ENCODE measurements around the gene MMP10.
"Not testable (repeated sequence)": the region's sequence is repeated elsewhere in the genome, so short reads cannot be mapped to it uniquely, and the experiment has no call there.

Gene MMP10

DNA sequence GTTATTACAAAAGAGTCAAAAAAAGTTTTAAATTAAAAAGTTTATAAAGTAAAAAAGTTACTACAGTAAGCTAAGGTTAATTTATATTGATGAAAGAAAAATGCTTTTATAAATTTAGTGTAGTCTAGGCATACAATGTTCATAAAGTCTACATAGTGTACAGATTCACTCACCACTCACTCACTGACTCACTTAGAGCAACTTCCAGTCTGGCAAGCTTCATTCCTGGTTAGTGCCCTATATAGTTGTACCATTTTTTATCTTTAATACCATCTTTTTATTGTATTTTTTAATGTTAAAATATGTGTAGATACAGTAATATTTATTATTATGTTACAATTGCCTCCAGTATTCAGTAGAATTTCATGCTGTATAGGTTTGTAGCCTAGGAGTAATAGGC, 2.6 kb upstream of the MMP10 start:
- DNase-seq: no peak

DNA sequence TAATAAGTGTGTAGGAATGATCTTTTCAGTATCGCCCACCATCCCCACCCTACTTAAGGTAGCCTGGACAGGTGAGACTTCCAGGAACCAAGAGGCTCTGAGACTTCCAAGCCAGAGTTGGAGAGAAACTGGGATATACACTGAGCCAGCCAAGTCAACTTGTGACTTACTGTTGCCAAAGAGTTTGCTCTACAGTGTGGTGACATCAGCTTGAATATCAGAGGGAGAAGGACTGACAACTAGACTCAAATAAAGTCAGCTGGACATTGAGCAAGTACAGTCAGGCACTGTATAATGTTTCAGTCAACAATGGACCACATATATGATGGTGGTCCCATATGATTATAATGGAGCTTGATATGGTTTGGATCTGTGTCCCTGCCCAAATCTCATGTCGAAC, 1.2 kb upstream of the MMP10 start:
- no peak for DNase-seq

DNA sequence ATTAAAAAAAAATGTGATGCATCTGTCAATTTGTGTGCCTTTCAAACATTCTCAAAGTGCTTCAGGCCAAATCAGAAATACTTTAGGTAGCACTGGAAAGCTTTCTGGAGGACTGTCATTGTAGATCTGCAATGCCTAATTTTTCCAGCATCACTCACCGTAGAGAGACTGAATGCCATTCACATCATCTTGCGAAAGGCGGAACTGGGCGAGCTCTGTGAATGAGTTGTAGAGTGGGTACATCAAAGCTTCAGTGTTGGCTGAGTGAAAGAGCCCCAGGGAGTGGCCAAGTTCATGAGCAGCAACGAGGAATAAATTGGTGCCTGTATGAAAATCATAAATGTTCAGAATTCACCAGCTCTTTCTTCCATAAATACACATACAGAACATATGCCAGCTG, 4.0 kb downstream of the MMP10 start:
- DNase-seq: no peak

DNA sequence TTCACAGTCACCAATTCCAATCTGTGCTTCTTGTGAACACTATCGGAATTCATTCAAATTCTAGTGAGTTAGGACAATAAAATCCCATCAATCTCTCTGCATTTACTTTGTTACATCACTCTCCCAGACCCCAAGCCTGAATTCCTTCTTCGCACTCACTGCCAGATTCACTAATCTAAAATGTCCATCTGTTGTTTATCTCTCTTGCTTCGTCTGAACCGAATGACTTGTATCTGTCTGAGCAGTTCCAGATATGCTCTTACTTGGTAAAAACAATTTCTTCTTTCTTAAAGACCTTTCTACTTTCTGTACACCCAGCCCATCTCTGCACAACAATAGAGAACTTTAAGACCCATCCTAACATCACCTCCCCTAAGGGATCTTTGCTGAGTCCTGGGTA, 7.0 kb downstream of the MMP10 start:
- DNase-seq: no peak

DNA sequence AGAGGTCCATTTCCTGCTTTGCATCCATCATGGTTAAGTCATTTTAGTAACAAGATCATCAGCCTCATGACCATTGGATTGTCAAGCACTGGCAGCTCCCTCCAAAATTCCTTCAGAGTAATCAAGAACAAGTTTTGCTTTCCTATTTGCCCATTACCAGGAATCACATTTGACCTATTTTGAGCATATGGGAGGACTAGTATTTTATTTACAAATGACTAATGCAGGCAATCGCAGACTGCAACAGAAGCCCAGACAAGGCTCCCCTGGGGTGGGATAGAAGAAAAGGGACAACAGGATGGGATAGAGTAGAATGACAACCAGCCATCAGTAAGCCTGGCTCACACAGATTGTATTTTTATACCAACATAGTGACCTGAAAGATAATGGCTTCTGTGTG, 9.1 kb downstream of the MMP10 start:
- no peak for DNase-seq

DNA sequence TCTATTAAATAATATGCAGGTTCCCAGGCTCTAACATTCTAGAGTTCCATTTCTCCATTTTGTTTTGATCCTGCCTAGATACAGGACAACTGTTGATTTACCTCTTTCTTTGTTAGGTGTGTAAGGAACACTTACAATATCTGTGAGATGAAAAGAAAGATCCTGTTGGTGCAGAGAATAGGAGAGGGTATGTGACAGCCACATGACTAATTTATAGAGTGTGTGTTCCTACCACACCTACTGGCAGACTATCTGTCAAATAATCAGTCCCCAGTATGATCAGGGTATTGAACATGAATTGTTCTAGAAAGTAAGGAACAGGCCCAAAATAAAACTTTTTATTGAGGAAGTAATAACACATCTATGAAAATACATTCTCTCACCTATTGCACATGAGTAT, 10.2 kb downstream of the MMP10 start:
- DNase-seq: no peak

DNA sequence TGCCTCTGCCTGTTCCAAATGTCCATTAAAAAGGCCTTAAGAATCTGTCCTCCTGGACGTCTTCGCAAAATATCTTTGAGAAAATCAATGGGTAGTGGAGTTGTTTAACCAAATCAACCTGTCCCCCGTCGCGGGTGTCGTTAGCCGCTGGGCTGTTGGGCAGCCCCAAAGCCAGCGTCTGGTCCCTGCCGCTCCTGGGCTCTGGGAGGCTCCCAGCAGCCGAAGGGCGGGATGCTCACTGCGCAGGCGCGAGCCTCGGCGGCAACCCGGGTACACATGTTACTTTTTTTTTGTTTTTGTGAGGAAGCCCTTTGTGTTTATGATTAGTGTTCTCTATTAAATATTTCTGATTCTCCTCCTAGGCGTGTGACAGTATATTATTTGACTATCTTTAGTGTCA, 12.6 kb downstream of the MMP10 start:
- no peak for DNase-seq

DNA sequence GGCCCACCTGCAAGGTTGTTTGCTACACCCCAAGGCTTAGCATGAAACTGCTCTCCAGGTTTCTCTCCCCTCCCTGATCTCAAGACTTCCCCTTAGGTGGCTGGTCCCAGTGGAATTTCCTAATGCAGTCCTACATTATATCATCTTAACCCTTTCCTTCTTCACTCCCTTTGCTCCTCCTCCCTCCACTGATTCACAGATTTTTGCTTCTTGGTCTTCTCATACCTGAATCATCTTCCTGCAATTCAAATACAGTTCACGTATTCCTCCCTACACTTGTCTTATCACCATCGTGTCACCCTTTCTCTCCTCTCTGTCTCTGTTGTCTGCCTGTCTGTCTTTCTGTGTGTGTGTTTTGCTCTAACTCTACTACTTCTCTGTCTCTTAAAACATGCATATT, 17.0 kb downstream of the MMP10 start:
- no peak for DNase-seq

DNA sequence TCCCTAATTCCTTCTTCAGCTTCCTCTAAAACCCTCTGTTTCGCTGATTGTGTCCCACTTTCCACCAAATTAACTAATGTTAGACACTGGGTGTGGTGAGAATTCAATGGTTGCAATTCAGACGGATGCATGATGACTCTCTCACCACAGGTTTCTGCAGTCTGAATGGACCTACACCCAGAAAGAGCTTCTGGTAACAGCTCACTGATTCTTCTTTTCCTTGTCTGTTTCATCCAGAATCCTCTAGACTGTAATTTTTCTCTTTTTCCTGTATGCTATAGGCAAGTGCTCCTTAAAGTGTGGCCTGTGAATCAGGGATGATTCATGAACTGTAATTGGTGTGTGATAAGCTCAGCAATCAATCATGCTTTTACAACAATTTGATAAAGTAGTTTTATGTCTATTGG, 18.1 kb downstream of the MMP10 start:
- DNase-seq: no peak

DNA sequence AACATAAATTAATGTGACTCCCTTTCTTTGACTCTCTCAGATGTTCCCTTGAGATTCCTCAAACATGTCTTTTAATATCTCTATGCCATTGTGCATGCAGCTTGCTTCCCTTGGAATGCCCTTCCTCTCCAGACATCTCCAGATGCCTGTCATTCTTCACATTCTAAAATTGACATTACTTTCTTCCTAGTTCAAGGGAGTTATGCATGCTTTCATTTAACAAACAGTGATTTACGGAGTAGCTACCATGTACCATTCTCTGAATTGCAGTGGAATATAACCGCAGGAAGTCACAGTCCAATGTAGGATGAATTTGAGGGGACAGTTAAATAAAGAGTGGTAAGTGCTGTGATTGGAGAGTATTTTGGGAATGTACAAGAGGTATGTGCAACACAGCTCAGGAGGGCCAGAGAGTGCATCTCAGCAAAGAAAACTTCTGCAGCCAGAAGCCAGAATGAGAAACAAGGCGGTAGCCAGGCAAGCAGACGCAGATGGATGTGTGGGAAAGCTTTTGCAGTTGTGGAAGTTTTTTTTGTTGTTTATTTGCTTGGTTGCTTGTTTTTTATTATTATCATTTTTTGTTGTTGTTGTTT, 18.7 kb downstream of the MMP10 start:
- DNase-seq: no peak

DNA sequence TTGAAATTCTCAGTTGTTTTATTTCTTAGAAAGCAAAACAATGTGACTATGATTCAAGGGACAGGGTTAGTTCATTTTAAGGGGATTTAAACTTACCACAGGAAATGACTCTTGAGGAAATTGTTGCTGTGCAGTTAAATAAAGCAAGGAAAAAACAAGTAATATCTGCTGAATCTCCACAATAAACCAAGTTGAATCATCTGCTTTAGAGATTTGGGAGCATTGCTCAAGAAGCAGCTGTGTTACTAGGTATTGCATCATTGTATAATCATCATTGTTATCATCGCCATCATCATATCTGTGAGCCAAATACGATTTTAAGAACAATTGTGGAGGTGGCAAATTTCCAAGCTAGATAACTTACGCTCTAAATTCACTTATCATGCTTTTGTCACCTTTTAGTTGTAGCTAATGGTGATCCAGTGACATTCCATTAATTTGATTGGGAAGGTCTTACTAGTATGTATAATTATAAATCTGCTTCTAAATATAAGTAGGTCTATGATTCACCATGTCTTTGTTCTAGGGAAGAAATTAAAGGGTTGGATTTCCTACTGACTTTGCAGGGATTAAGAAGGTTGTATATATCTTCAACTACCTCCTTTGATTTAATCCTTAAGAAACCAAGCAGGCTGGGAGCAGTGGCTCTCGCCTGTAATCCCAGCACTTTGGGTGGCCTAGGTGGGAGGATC, 19.9 kb downstream of the MMP10 start:
- DNase-seq: no peak

DNA sequence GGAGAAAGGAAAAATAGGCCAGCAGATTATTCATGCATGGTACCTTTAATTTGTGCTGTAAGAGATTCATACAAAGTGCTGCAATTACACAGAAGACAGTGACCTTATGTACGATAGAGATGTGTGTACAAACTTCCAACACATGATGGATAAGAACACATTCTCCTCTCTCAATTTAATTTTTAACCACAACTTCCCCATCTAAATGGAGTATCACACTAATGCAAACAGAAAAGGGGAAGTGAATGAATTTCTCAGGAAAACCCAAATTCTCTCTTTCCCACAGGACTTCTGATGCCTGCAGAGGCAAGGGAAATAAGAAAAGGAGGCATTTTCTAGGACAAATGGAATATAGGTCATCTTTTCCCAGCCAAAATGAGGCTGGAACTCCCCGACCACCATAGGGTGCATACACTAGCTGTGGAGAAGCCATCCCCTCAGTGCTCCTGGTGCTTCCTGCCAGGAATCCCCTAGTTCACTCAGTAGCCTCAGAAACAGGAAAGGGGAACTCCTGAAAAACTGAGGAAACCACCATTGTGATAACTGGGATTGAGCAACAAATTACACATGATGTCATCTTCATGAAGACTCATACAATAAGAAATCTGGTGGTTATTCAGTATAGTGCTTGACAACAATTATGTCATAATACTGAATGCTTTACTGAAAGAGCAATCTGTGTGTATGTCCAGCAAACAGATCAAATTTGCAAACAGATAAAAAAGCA, 22.4 kb downstream of the MMP10 start:
- DNase-seq: no peak

DNA sequence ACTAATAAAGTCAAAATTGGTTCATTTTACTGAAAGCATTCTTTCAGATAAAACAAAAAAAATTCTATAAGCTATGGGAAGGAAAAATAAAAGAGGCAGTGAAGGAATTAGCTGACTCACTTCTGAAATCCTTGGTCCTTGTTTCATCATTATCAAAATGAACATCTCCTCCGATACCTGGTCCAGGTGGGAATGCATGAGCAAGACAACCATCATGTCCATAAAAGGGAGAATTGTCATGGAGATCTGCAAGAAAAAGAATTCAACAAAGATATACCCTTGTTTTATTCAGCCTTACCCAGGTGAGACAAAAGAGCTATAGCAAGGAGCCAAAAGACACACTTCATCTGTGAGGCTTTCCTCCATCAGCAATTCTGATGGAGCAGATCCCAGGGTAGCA, 27.2 kb downstream of the MMP10 start:
- no peak for DNase-seq

DNA sequence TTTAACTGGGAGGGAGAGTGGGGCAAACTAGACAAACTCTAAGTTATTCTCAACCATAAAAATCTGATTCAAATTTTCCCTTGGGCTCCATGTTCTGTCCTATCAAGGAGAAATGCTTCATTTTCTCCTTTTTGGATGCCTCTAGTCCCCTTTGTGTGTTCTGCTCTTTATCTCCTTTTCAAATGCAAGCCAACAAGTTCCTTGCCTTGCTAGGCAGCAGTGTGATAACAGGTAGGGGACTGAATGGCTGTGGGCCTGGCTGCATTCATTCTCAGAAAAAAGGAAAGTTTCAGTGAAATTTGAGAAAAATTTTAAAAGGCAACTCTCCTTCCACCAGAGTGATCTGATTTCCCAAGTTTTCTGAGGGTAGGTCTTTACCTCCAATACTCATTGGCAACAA, 28.8 kb downstream of the MMP10 start:
- no peak for DNase-seq

DNA sequence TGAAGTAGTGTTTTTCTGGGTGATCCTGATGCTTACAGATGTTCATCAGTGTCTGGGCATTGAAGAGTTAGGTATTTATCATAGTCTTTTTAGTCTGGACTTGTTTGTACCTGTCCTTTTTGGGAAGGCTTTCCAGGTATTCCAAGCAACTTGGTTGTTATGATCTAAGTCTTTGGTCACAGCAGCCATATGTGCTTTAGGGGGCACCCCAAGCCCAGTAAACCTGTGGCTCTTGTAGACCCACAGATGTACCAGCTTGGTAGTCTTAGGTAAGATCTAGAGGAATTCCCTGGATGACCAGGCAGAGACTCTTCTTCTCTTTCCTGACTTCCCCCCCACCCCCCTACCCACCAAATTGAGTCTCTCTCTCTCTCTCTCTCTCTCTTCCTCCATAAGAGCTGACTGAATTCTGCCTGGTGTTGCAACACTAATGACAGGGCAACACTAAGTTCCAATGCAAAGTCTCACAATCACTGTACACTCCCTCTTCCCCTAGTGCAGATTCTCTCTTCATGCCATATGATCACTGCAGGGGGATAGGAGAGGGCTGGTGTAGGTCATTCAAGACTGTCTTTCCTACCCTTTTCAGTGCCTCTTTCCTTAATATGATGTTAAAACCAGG, 31.2 kb downstream of the MMP10 start:
- DNase-seq: no peak

DNA sequence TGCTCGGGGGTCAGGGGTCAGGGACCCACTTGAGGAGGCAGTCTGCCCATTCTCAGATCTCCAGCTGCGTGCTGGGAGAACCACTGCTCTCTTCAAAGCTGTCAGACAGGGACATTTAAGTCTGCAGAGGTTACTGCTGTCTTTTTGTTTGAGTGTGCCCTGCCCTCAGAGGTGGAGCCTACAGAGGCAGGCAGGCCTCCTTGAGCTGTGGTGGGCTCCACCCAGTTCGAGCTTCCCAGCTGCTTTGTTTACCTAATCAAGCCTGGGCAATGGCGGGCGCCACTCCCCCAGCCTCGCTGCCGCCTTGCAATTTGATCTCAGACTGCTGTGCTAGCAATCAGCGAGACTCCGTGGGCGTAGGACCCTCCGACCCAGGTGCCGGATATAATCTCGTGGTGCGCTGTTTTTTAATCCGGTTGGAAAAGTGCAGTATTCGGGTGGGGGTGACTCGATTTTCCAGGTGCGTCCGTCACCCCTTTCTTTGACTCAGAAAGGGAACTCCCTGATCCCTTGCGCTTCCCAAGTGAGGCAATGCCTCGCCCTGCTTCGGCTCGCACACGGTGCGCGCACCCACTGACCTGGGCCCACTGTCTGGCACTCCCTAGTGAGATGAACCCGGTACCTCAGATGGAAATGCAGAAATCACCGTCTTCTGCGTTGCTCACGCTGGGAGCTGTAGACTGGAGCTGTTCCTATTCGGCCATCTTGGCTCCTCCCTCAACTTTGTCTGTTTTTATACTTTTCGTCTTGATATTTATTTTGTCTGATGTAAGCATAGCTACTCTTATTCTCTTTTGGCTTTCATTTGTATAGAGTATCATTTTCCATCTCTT, 33.5 kb downstream of the MMP10 start:
- not testable (repeated sequence) for DNase-seq

DNA sequence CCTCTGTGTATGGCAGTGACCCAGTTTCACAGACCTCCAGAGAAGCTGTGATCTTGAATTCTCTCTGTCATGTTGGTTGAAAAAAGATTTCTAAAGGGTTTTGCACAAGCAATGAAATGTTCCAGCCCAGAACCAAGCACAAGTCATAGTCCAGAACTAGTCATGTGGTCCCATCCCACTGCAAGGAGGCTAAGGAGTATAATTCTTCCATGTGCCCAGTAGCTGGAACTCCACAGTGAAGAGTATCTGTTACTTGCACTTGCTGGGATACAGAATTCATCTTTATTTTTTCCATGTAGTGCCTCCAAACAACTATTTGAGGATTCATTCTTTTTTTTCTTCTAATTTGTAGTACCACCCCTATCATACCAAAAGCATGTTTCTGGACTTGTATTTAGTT, 45.8 kb downstream of the MMP10 start:
- DNase-seq: no peak

DNA sequence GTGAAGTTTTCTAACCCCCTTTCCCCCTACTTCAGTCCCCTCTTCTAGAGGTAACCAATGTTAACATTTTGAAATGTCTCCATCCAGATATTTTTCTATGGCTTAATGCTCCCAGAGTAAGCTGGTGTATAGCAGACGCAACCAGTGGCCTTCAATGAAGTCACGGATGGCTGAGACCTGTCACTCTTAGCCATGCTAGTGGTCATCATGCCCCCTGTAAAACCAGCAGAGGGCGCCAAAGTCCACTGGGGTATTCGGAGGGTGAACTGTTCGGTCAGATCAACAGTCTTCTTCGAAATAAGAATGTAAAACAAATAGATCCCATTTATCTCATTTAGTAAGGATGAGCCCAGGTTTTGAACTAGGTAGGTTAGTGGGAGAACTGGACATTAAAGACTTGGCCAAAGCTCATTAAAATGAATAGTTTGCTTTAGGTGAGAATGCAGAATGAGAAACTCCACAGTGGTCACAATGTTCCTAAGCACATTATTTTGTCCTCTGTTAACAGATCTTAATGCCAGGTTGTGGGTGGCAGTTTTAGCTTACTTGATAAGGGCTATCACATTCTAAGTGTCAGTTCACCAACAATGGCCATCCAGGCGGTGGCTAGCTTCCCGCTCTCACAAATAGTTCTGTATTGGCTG, 47.1 kb downstream of the MMP10 start:
- DNase-seq: no peak

DNA sequence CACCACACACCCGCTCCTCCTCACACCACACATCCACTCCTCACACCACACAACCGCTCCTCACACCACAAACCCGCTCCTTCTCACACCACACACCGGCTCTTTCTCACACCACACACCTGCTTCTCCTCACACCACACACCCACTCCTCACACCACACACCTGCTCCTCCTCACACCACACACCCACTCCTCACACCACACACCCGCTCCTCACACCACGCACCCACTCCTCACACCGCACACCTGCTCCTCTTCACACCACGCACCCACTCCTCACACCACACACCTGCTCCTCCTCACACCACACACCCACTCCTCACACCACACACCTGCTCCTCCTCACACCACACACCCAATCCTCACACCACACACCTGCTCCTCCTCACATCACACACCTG, 49.5 kb downstream of the MMP10 start:
- DNase-seq: not testable (repeated sequence)

DNA sequence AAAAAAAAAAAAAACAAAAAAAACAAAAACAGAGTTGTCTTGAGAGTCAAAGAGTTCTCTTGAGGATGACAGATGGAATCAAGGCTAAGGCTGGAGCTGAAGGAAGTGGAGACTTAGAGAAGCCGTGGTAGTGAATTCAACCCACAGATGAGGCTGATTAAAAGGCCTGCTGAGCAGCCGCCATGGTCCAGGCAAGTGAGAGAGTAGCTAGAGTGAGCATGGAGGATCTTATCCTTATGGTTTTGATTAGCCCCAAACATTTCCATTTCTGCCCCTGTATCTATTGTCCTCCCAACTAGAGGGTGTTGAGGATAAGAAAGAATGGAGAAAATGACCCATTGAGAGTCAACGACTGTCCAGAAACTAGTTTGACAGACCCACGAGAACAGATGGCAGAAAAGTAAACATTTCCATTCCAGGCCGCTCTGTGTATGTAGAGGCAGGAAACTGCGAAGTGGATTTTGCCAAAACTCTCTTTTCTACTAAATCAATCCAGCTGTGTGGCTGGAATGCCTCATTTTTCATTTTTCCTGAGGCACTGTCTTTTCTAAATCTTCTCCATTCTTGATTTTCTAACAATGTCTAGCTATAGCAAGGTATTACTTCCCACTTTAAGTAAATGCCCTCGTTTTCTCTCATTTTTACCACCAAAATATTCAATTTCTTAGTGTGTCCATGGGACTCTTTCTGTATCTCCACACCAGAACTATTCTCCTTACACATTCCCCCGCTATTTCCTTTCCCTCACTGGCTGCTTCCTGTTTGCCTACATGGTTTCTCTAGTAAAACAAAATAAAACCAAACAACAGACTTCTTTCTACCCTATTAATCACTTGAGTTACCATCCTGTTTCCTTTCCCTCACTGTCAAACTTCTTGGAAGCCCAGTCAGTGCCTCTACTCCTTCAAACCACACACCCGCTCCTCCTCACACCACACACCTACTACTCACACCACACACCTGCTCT, 50.3 kb downstream of the MMP10 start:
- DNase-seq: no peak

DNA sequence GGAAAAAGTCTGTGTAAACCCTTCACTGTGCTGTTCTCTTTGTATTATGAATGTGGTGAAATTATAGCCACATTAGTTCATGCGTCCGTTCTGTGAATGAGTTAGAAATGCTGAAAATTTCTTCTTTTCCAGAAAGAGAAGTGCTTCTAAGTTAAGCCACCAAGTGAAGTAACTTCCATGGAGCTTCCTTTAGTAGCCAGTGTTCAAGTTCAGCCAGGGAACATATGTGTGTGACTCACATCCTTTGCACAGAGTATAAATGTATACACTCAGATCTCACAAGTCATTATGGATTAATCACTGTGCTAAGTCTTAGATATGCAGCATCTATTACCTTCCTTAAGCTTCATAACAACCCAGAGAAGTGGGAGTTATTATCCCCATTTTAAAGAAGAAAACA, 52.5 kb downstream of the MMP10 start:
- DNase-seq: no peak

Data from activated CD4-positive, alpha-beta T cell treated with anti-CD3 and anti-CD28 coated beads for 1 hour (primary cell).